ENCODE data around the gene ZFPM1. TPM values are rescaled to one million over a fixed set of nuclear protein-coding genes. Genes with fewer than 3 reads are reported as not detected.
A peak's percentile ranks its signal among the peaks of the same experiment; 100 is the strongest.

The ZFPM1 gene
- total and polyA plus RNA-seq, 2 of the 8 experiments (the other 6 are each of a cell fraction or from before 2014, with no cell fraction given): 0.74 to 4.8 TPM

DNA sequence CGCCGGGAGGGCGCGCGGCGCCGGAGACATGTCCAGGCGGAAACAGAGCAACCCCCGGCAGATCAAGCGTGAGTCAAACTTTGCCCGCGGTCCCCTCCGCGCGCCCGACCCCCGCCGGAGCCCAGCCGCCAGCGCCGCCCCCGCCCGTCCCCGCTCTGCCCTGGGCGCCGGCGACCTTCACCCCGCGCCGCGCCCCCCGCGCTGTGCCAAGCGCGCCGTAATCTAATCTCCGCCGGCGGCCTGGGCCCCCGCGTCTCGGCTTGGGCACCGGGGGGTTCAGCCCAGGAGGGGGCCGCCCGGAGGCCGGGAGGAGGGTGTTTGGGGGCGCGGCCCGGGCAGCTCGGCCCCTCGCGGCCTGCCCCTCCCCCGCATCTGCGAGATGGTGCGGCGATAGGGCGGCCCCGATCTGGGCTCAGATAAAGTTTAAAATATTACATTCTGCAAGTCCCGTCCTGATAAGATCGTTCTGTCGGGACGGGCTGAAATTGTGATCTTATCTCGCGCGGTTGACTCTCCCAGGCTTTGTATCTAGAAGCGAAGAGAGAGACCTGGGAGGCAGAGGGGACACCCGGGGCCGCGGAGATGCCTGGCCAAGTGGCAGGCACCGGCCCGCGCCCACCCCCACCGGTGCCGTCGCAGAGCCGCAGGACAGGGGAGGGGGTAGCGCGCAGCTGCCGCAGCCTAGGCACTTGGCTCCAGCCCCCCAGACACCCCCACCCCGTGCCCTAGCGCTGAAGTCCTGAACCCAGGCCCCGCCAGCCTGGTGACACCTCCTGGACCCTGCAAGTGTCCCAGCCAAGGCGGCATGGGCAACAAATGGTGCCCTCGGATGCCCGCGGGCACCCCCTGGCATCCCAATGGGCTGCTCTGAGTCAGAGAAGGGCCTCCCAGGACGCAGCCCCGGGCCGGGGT is 787 bp downstream of the ZFPM1 start:
- Histone ChIP-seq H3K9ac (replicated peaks in 1 of 4; ENCODE audit: extremely low read depth in 1 of 4, low read depth in 3 of 4, low read length in 3 of 4) (no peak overlapping the region), H3K4me2 (ENCODE audit: insufficient read depth in 1 of 2, low read depth in 2 of 2, low read length in 2 of 2) (peak overlapping the region; percentile 79 to 86), H3K36me3 (ENCODE audit: control insufficient read depth in 2 of 4, insufficient read depth in 4 of 4, low read length in 3 of 4) (peaks cover 0 to 4% (median 0%) of the 10 kb centered on the region in 4 experiments; a peak in 1 of 8 replicates), H2BK15ac (ENCODE audit: low read length) (no peak overlapping the region), H3K18ac (ENCODE audit: extremely low read depth, low read length) (no peak overlapping the region), H3K23me2 (ENCODE audit: low read depth, low read length) (peaks cover 4% of the 10 kb centered on the region; the same call in 1 of the 2 replicates), H3K27ac (ENCODE audit: low read depth, low read length) (no peak overlapping the region), H3K9me3 (ENCODE audit: insufficient read depth in 2 of 2, low read depth in 1 of 2, low read length in 1 of 2) (no peaks in the 10 kb centered on the region), H2BK12ac (ENCODE audit: low read depth, low read length) (no peak overlapping the region), H4K5ac (ENCODE audit: insufficient read length, low read depth, low read length) (no peak overlapping the region), H3K27me3 (replicated peaks in 1 of 4; ENCODE audit: control insufficient read depth in 3 of 4, extremely low read depth in 1 of 4, insufficient read depth in 3 of 4, low read length in 3 of 4) (peaks cover 29 to 60% (median 56%) of the 10 kb centered on the region in 4 experiments), H4K8ac (ENCODE audit: extremely low read depth, insufficient read depth, low read length) (peak overlapping the region; percentile 18; the same call in 1 of the 2 replicates), H3K79me2 (ENCODE audit: control insufficient read depth in 1 of 2, insufficient read depth in 2 of 2, low read length in 2 of 2) (0 out of 4 replicates have a peak, but pooled peaks cover 0 to 3% of the 10 kb centered on the region in 2 experiments), H3K23ac (ENCODE audit: insufficient read length) (no peak overlapping the region), H2BK20ac (ENCODE audit: low read length) (no peak overlapping the region), H3K4me3 (ENCODE audit: extremely low read depth in 1 of 4, insufficient read depth in 2 of 4, low read depth in 3 of 4, low read length in 4 of 4) (peak overlapping the region; percentile 30 to 73 (median 40); a peak in 6 of 8 replicates), H3K4ac (replicated peaks; ENCODE audit: insufficient read length, low read depth, low read length) (no peak overlapping the region), H4K91ac (replicated peaks; ENCODE audit: insufficient read length, low read length) (no peak overlapping the region), H3K79me1 (ENCODE audit: low read depth, low read length) (no peaks in the 10 kb centered on the region), H2AFZ (ENCODE audit: low read length) (no peak overlapping the region), H2BK120ac (replicated peaks; ENCODE audit: low read depth, low read length) (no peak overlapping the region), H3K56ac (replicated peaks; ENCODE audit: insufficient read length, low read depth, low read length) (peak overlapping the region; percentile 16), H2AK5ac (ENCODE audit: low read depth, low read length) (no peak overlapping the region), H4K20me1 (replicated peaks in 1 of 2; ENCODE audit: control insufficient read depth in 1 of 2, insufficient read depth in 2 of 2, low read length in 2 of 2) (peaks cover 14 to 16% of the 10 kb centered on the region in 2 experiments), H2BK5ac (ENCODE audit: low read depth, low read length) (no peak overlapping the region), H3K4me1 (replicated peaks in 1 of 4; ENCODE audit: control insufficient read depth in 3 of 4, insufficient read depth in 4 of 4, low read length in 3 of 4) (peaks cover 0 to 27% (median 13%) of the 10 kb centered on the region in 4 experiments; a peak in 6 of 7 replicates), H3K14ac (ENCODE audit: insufficient read length) (no peak overlapping the region)
- FAIRE-seq (no peak), DNase-seq (ENCODE audit: low read depth in 1 of 2, low spot score in 2 of 2) (no peak)
- POLR2A ChIA-PET (ENCODE audit: partially characterized antibody): interaction anchor here (1.3 kb wide), 1 partner anchor 12 kb away, joined by 4 read pairs; no protein-coding TSS in a partner anchor
- WGBS, 2 experiments (ENCODE audit: extremely low coverage in 1 of 2, insufficient coverage in 1 of 2, insufficient read length in 1 of 2, insufficient replicate concordance in 2 of 2, low coverage in 1 of 2, low lambda C conversion rate in 2 of 2, missing lambda C conversion rate in 1 of 2): 7% methylated on average over 59 of the region's 89 CpGs; no CpG with 5 or more reads in 1 of the 2 experiments
- CTCF ChIA-PET (ENCODE audit: partially characterized antibody): interaction anchor here (0.7 to 2.1 kb wide), 3 partner anchors 16 to 106 kb away, joined by 3 to 8 read pairs (median 4); no protein-coding TSS in a partner anchor
- TF ChIP-seq KDM5A (IDR thresholded peaks at IDR 0.05; ENCODE audit: low read length) (no peak), RNF2 (IDR thresholded peaks at IDR 0.05; ENCODE audit: borderline replicate concordance, low read depth, low read length, missing control alignments, poor library complexity, severe bottlenecking) (peak; percentile 16)
